Sigmoid colon (tissue), 7 donors: ENCODE data around the gene ZBTB7C. TPM values are rescaled to one million over a fixed set of nuclear protein-coding genes. Genes with fewer than 3 reads are reported as not detected.

Experiments used
- DNase-seq: peaks from one replicate; pipeline ENCODE4 v3.0.0-alpha.2; 2019
- H3K27ac ChIP-seq, 4 donors: fragments of 200-600 bp; sonication (generic); one replicate each; pipeline ENCODE4 v1.5.1; 2016 to 2019; ENCODE audit warnings: mild to moderate bottlenecking in 1 of 4
- H3K27me3 ChIP-seq, 3 donors: fragments of 200-600 bp; sonication (generic); one replicate each; pipeline ENCODE4 v1.5.1; 2019; ENCODE audit warnings: mild to moderate bottlenecking in 1 of 3
- H3K36me3 ChIP-seq, 4 donors: fragments of 200-600 bp; sonication (generic); one replicate each; pipeline ENCODE4 v1.5.1; 2016 to 2019
- H3K4me1 ChIP-seq, 4 donors: fragments of 200-600 bp; sonication (generic); one replicate each; pipeline ENCODE4 v1.5.1; 2017 to 2019
- H3K4me3 ChIP-seq, 4 donors: fragments of 200-600 bp; sonication (generic); one replicate each; pipeline ENCODE4 v1.5.1; 2017 to 2019; ENCODE audit warnings: mild to moderate bottlenecking in 2 of 4, moderate library complexity in 1 of 4
- H3K9me3 ChIP-seq, 4 donors: fragments of 200-600 bp in 3 of 4; sonication (generic) in 3 of 4; one replicate each; pipeline versions ENCODE4 v1.5.1 to v1.6.1; 2013 to 2019
- EP300 ChIP-seq, 4 donors: sonication (generic); formaldehyde crosslinking; IDR thresholded peaks; one replicate each; pipeline ENCODE4 v1.6.1; 2017; ENCODE audit warnings: antibody characterized with exemption in 4 of 4
- POLR2A ChIP-seq, 2 donors: fragments of 450-650 bp; IDR thresholded peaks; one replicate each; pipeline ENCODE4 v1.6.1; 2016; ENCODE audit warnings: antibody characterized with exemption in 2 of 2, mild to moderate bottlenecking in 2 of 2, moderate library complexity in 2 of 2
- POLR2AphosphoS5 ChIP-seq, 4 donors: sonication (generic); formaldehyde crosslinking; IDR thresholded peaks; one replicate each; pipeline ENCODE4 v1.6.1; 2017; ENCODE audit warnings: antibody characterized with exemption in 4 of 4
- WGBS, 2 donors: extraction: QIAGEN DNeasy Blood & Tissue Kit; methylation state at CpG; one replicate each; pipeline ENCODE4 v1.1.7; 2013; 5-methylcytosine and 5-hydroxymethylcytosine counted together
- intact Hi-C: fragments of 100-400 bp; cut with DNase I; formaldehyde crosslinking; loops from one replicate; pipeline ENCODE4 v1.15.1; 2023
- polyA plus RNA-seq, 3 donors: library from polyadenylated mRNA; stranded (reverse); fragments of 200-250 nt; gene quantifications; one replicate each; pipeline ENCODE4 v1.2.3, GENCODE V29; 2013
- total RNA-seq, 4 donors: library from RNA; depleted of rRNA; stranded (reverse); fragments of >200 nt; gene quantifications; one replicate each; pipeline ENCODE4 v1.1.0, GENCODE V29; 2016
- TF ChIP-seq, protein P1 (sequence below), 4 experiments: fragments of 450-650 bp in 3 of 4; fragments of 200-600 bp in 1 of 4; IDR thresholded peaks; one replicate each; pipeline ENCODE4 v1.5.1; 2016 to 2019; ENCODE audit warnings: antibody characterized with exemption in 4 of 4, mild to moderate bottlenecking in 3 of 4, moderate library complexity in 2 of 4
- donor health status: healthy with polysubstance abuse.
- donor health status: Bipolar disorder and iron deficiency.
- donor health status: healthy.

Gene ZBTB7C
- total and polyA plus RNA-seq, 7 donors: 0.41 to 18.6 (median 1.7) TPM

DNA sequence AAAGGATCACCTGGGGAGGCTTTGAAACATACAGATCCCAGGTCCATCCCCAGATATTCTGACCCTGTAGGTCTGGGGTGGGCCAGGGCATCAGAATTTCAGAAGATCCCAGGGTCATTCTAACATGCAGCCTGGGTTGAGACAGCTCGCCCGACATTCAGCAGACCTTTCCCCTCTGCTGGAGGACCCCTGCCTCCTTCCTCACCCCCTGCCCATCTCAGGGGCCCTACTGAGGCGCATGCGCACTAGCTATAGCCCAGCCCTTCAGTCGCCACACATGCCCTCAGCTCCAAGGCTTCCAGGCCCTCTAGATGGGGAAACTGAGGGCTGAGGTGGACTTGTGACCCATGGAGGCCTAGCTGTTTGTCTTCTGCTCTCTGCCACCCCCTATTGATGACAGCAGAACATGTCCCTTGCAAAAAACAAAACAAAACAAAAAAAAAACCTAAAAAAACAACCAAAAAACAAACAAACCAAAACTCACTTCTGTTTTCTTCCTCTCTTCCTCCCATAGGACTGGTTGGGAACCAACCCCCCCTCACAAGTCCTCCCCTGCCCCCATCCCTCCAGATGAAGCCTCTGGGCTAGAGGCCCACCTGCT lies 91.3 kb downstream of the ZBTB7C start:
- 94 to 97% methylated on average over 5 of the region's 5 CpGs for WGBS, 2 donors
- Histone ChIP-seq H3K9me3 (no peaks in the 10 kb centered on the region), H3K36me3 (no peaks in the 10 kb centered on the region), H3K27ac (no peak overlapping the region), H3K4me3 (no peak overlapping the region), H3K4me1 (no peaks in the 10 kb centered on the region), H3K27me3 (peaks cover 0 to 5% (median 0%) of the 10 kb centered on the region in 3 donors)
- TF ChIP-seq POLR2AphosphoS5 (IDR thresholded peaks at IDR 0.05): no peak
- TF ChIP-seq, protein P1, sequence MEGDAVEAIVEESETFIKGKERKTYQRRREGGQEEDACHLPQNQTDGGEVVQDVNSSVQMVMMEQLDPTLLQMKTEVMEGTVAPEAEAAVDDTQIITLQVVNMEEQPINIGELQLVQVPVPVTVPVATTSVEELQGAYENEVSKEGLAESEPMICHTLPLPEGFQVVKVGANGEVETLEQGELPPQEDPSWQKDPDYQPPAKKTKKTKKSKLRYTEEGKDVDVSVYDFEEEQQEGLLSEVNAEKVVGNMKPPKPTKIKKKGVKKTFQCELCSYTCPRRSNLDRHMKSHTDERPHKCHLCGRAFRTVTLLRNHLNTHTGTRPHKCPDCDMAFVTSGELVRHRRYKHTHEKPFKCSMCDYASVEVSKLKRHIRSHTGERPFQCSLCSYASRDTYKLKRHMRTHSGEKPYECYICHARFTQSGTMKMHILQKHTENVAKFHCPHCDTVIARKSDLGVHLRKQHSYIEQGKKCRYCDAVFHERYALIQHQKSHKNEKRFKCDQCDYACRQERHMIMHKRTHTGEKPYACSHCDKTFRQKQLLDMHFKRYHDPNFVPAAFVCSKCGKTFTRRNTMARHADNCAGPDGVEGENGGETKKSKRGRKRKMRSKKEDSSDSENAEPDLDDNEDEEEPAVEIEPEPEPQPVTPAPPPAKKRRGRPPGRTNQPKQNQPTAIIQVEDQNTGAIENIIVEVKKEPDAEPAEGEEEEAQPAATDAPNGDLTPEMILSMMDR (IDR thresholded peaks at IDR 0.05): no peak
- no peak for TF ChIP-seq EP300 (IDR thresholded peaks at IDR 0.05)
- TF ChIP-seq POLR2A (IDR thresholded peaks at IDR 0.05): no peak
- intact Hi-C loops: no loop called here
- no peak for DNase-seq

DNA sequence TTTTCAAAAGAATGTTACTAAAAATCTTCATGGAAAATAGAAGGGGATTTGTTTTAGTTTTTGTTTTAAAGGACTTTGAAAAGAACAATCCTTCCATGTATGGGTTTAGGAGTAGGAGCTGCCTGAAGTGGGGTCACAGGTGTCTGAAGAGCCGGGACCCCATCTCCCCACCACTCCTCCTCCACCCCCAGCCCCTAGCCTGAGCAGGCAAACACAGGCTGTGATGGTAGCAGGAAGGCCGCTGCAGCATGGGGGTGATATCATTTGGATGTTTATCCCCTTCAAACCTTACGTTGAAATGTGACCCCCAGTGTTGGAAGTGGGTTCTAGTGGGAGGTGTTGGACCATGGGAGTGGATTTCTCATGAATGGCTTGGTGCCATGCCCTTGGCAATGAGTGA lies 93.0 kb downstream of the ZBTB7C start:
- no peak for TF ChIP-seq EP300 (IDR thresholded peaks at IDR 0.05)
- TF ChIP-seq POLR2AphosphoS5 (IDR thresholded peaks at IDR 0.05): no peak
- no peak for TF ChIP-seq POLR2A (IDR thresholded peaks at IDR 0.05)
- TF ChIP-seq, protein P1 (IDR thresholded peaks at IDR 0.05): no peak
- intact Hi-C loops: no loop called here
- H3K36me3 ChIP-seq: no peaks in the 10 kb centered on the region
- no peaks in the 10 kb centered on the region for H3K4me1 ChIP-seq
- peaks cover 0 to 5% (median 0%) of the 10 kb centered on the region in 3 donors for H3K27me3 ChIP-seq
- H3K4me3 ChIP-seq: no peak overlapping the region
- 88 to 90% methylated on average over 3 of the region's 3 CpGs for WGBS, 2 donors
- H3K27ac ChIP-seq: no peak overlapping the region
- DNase-seq: no peak
- H3K9me3 ChIP-seq: no peaks in the 10 kb centered on the region

DNA sequence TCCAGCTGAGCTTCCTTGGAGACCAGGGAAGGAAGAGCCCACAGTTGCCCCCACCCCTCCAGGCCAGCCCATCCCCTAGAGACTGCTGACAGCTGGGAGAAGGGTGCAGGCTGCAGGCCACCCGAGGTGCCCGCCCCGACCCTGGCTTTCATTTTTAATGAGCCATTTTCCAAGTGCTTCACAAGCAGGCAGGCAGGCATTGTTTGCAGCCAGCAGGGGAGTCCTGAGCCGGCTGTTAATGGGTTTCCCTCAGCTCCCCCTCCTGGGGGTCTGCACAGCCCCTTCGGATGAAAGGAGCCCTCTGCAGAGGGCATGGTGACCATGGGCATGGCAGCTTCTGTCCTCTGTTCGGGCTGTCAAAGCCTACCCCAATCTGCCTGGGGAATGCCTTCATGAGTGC lies 94.5 kb downstream of the ZBTB7C start:
- Histone ChIP-seq H3K27ac (no peak overlapping the region), H3K9me3 (no peaks in the 10 kb centered on the region), H3K36me3 (no peaks in the 10 kb centered on the region), H3K27me3 (peaks cover 0 to 5% (median 0%) of the 10 kb centered on the region in 3 donors), H3K4me1 (no peaks in the 10 kb centered on the region), H3K4me3 (no peak overlapping the region)
- WGBS, 2 donors: 36 to 61% methylated on average over 6 of the region's 6 CpGs
- intact Hi-C loops: no loop called here
- DNase-seq: no peak
- TF ChIP-seq EP300 (IDR thresholded peaks at IDR 0.05): no peak
- no peak for TF ChIP-seq POLR2A (IDR thresholded peaks at IDR 0.05)
- TF ChIP-seq, protein P1 (IDR thresholded peaks at IDR 0.05): no peak
- no peak for TF ChIP-seq POLR2AphosphoS5 (IDR thresholded peaks at IDR 0.05)

DNA sequence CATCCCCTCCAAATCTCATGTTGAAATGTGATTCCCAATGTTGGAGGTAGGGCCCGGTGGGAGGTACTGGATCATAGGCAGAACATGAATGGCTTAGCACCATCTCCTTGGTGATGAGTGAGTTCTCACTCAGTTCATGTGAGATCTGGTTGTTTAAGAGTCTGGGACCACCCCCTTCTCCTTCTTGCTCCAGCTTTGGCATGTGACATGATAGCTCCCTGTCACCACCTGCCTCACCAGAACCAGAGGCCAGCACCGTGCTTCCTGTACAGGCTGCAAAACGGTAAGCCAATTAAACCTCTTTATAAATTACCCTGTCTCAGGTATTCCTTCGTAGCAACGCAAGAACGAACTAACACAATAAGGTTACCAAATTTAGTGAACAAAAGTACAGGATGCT lies 95.4 kb downstream of the ZBTB7C start:
- DNase-seq: no peak
- 88 to 91% methylated on average over 6 of the region's 6 CpGs for WGBS, 2 donors
- H3K4me3 ChIP-seq: no peak overlapping the region
- H3K27me3 ChIP-seq: peaks cover 0 to 5% (median 0%) of the 10 kb centered on the region in 3 donors
- H3K36me3 ChIP-seq: no peaks in the 10 kb centered on the region
- intact Hi-C loops: no loop called here
- no peak overlapping the region for H3K27ac ChIP-seq
- no peak for TF ChIP-seq POLR2AphosphoS5 (IDR thresholded peaks at IDR 0.05)
- no peak for TF ChIP-seq POLR2A (IDR thresholded peaks at IDR 0.05)
- TF ChIP-seq EP300 (IDR thresholded peaks at IDR 0.05): no peak
- TF ChIP-seq, protein P1 (IDR thresholded peaks at IDR 0.05): no peak
- H3K4me1 ChIP-seq: no peaks in the 10 kb centered on the region
- H3K9me3 ChIP-seq: no peaks in the 10 kb centered on the region

DNA sequence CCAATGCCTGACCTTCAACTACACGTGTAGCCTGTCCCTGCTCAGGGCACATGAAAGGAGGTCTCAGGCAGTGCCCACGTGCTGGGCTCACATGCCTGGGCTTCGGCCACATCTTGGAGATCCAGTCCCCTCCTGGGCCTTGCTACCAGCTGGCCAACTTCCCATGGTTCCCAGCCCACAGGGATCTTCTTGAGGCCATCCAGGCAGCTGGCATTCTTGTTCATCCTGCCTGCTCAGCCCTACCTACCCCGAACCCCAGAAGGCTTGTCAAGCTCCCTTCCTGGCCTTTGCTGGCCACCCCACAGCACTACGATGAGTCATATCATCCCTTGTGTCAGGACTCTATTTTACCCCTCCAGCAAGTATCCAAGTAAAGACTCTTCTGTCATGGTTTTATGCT lies 97.1 kb downstream of the ZBTB7C start:
- no peak for DNase-seq
- Histone ChIP-seq H3K4me1 (no peaks in the 10 kb centered on the region), H3K27me3 (peaks cover 0 to 5% (median 0%) of the 10 kb centered on the region in 3 donors), H3K27ac (no peak overlapping the region), H3K4me3 (no peak overlapping the region), H3K9me3 (no peaks in the 10 kb centered on the region), H3K36me3 (no peaks in the 10 kb centered on the region)
- intact Hi-C loops: no loop called here
- TF ChIP-seq POLR2AphosphoS5 (IDR thresholded peaks at IDR 0.05): no peak
- TF ChIP-seq EP300 (IDR thresholded peaks at IDR 0.05): no peak
- 87 to 88% methylated on average over 5 of the region's 5 CpGs for WGBS, 2 donors
